H1 (cell line): Measurements from ENCODE around the gene RAB9B. TPM values are rescaled to one million over a fixed set of nuclear protein-coding genes. Genes with fewer than 3 reads are reported as not detected.

Experiments
- CTCF ChIA-PET: fragments of 300-600 bp; sonication (Branson Sonifier 250); formaldehyde crosslinking; loops from one replicate; lab custom pipeline; 2021; ENCODE audit not compliant: partially characterized antibody; lab: Charles Lee
- POLR2A ChIA-PET: fragments of 300-600 bp; sonication (Branson Sonifier 250); formaldehyde crosslinking; loops from one replicate; lab custom pipeline; 2021; ENCODE audit warnings: inconsistent platforms; ENCODE audit not compliant: partially characterized antibody; lab: Charles Lee
- DNase-seq, 2 experiments: peaks; one replicate each; pipeline versions ENCODE4 v3.0.0 to v3.0.0-alpha.2; 2010 to 2022; ENCODE audit warnings: low spot score in 2 of 2, low read depth in 1 of 2, mixed read lengths in 1 of 2
- FAIRE-seq: peaks from 2 replicates; lab custom pipeline; 2011; peaks lifted over from hg19 to GRCh38; lab: Jason Lieb, UNC
- H2AFZ ChIP-seq: 2 replicates; pipeline ENCODE4 v1.8.1; 2012; ENCODE audit warnings: low read length, inconsistent platforms
- H2AK5ac ChIP-seq: 2 replicates; pipeline ENCODE4 v1.6.1; 2013; ENCODE audit warnings: low read depth, low read length
- H2BK120ac ChIP-seq: replicated peaks from 2 replicates; pipeline ENCODE3; 2013; ENCODE audit warnings: low read depth, low read length, inconsistent platforms
- H2BK12ac ChIP-seq: 2 replicates; pipeline ENCODE4 v1.6.1; 2013; ENCODE audit warnings: low read depth, low read length
- H2BK15ac ChIP-seq: 2 replicates; pipeline ENCODE4 v1.6.1; 2013; ENCODE audit warnings: low read length
- H2BK20ac ChIP-seq: 2 replicates; pipeline ENCODE4 v1.6.1; 2013; ENCODE audit warnings: low read length
- H2BK5ac ChIP-seq: 2 replicates; pipeline ENCODE4 v1.6.1; 2013; ENCODE audit warnings: low read depth, low read length
- H3K14ac ChIP-seq: 2 replicates; pipeline ENCODE4 v1.6.1; 2013; ENCODE audit warnings: inconsistent platforms; ENCODE audit not compliant: insufficient read length
- H3K18ac ChIP-seq: 2 replicates; pipeline ENCODE4 v1.6.1; 2013; ENCODE audit warnings: low read length; ENCODE audit errors: extremely low read depth
- H3K23ac ChIP-seq: 2 replicates; pipeline ENCODE4 v1.6.1; 2013; ENCODE audit warnings: inconsistent platforms; ENCODE audit not compliant: insufficient read length
- H3K23me2 ChIP-seq: 2 replicates; pipeline ENCODE4 v1.6.1; 2013; ENCODE audit warnings: low read depth, low read length
- H3K27ac ChIP-seq: 2 replicates; pipeline ENCODE4 v1.6.1; 2011; ENCODE audit warnings: low read depth, low read length, inconsistent platforms
- H3K27me3 ChIP-seq, 4 experiments: replicated peaks in 1 of 4; 1 replicate in 1 of 4; 2 replicates in 3 of 4; pipeline versions ENCODE4 v1.6.1 to v1.8.1; 2011 to 2013; ENCODE audit warnings: low read length in 3 of 4, mild to moderate bottlenecking in 3 of 4, inconsistent platforms in 2 of 4, mixed read lengths in 2 of 4, moderate library complexity in 1 of 4; ENCODE audit not compliant: control insufficient read depth in 3 of 4, insufficient read depth in 3 of 4; ENCODE audit errors: extremely low read depth in 1 of 4
- H3K36me3 ChIP-seq, 4 experiments: 2 replicates each; pipeline versions ENCODE4 v1.6.1 to v1.8.1; 2011 to 2013; ENCODE audit warnings: mild to moderate bottlenecking in 4 of 4, low read length in 3 of 4, moderate library complexity in 2 of 4, control low read depth in 1 of 4, inconsistent platforms in 1 of 4; ENCODE audit not compliant: insufficient read depth in 4 of 4, control insufficient read depth in 2 of 4
- H3K4ac ChIP-seq: replicated peaks from 2 replicates; pipeline ENCODE3; 2013; ENCODE audit warnings: low read length, low read depth, mixed read lengths, inconsistent platforms; ENCODE audit not compliant: insufficient read length
- H3K4me1 ChIP-seq, 4 experiments: replicated peaks in 1 of 4; 1 replicate in 1 of 4; 2 replicates in 3 of 4; pipeline versions ENCODE4 v1.6.1 to v1.8.1; 2011 to 2013; ENCODE audit warnings: low read length in 3 of 4, inconsistent platforms in 2 of 4, mixed read lengths in 1 of 4; ENCODE audit not compliant: insufficient read depth in 4 of 4, control insufficient read depth in 3 of 4
- H3K4me2 ChIP-seq, 2 experiments: 2 replicates each; pipeline versions ENCODE4 v1.6.1 to v1.8.1; 2011 to 2013; ENCODE audit warnings: low read depth in 2 of 2, low read length in 2 of 2, control low read depth in 1 of 2, inconsistent platforms in 1 of 2, mild to moderate bottlenecking in 1 of 2; ENCODE audit not compliant: insufficient read depth in 1 of 2
- H3K4me3 ChIP-seq, 4 experiments: fragments of 200-600, 300-600 bp in 1 of 4; sonication (generic), shearing (Covaris generic), sonication (Bioruptor Twin) in 1 of 4; 2 replicates each; pipeline versions ENCODE4 v1.5.1 to v1.8.1; 2011 to 2016; ENCODE audit warnings: low read length in 4 of 4, low read depth in 3 of 4, control low read depth in 2 of 4, inconsistent platforms in 2 of 4, mild to moderate bottlenecking in 2 of 4, mixed read lengths in 1 of 4, moderate library complexity in 1 of 4; ENCODE audit not compliant: insufficient read depth in 2 of 4; ENCODE audit errors: extremely low read depth in 1 of 4
- H3K56ac ChIP-seq: replicated peaks from 2 replicates; pipeline ENCODE3; 2013; ENCODE audit warnings: low read depth, mild to moderate bottlenecking, mixed read lengths, low read length, inconsistent platforms; ENCODE audit not compliant: insufficient read length
- H3K79me1 ChIP-seq: 2 replicates; pipeline ENCODE4 v1.6.1; 2013; ENCODE audit warnings: low read depth, low read length, control low read depth
- H3K79me2 ChIP-seq, 2 experiments: 2 replicates each; pipeline versions ENCODE4 v1.6.1 to v1.8.1; 2012 to 2013; ENCODE audit warnings: low read length in 2 of 2, mild to moderate bottlenecking in 2 of 2, inconsistent platforms in 1 of 2; ENCODE audit not compliant: insufficient read depth in 2 of 2, control insufficient read depth in 1 of 2
- H3K9ac ChIP-seq, 4 experiments: replicated peaks in 1 of 4; 1 replicate in 1 of 4; 2 replicates in 3 of 4; pipeline versions ENCODE4 v1.6.1 to v1.8.1; 2011 to 2013; ENCODE audit warnings: low read depth in 3 of 4, low read length in 3 of 4, control low read depth in 2 of 4, mild to moderate bottlenecking in 2 of 4, moderate library complexity in 2 of 4, inconsistent platforms in 1 of 4; ENCODE audit errors: extremely low read depth in 1 of 4
- H3K9me3 ChIP-seq, 2 experiments: 2 replicates each; pipeline versions ENCODE4 v1.6.1 to v1.8.1; 2012 to 2013; ENCODE audit warnings: mild to moderate bottlenecking in 2 of 2, moderate library complexity in 2 of 2, control low read depth in 1 of 2, inconsistent platforms in 1 of 2, low read depth in 1 of 2, low read length in 1 of 2, mixed read lengths in 1 of 2; ENCODE audit not compliant: insufficient read depth in 2 of 2
- H4K20me1 ChIP-seq, 2 experiments: replicated peaks in 1 of 2; 2 replicates each; pipeline versions ENCODE3 to v1.8.1; 2011 to 2013; ENCODE audit warnings: inconsistent platforms in 2 of 2, low read length in 2 of 2, mild to moderate bottlenecking in 1 of 2; ENCODE audit not compliant: insufficient read depth in 2 of 2, control insufficient read depth in 1 of 2
- H4K5ac ChIP-seq: 2 replicates; pipeline ENCODE4 v1.6.1; 2013; ENCODE audit warnings: low read length, low read depth, mixed read lengths, inconsistent platforms; ENCODE audit not compliant: insufficient read length
- H4K8ac ChIP-seq: 2 replicates; pipeline ENCODE4 v1.8.0; 2013; ENCODE audit warnings: mild to moderate bottlenecking, moderate library complexity, low read length, inconsistent platforms; ENCODE audit not compliant: insufficient read depth; ENCODE audit errors: extremely low read depth
- H4K91ac ChIP-seq: replicated peaks from 2 replicates; pipeline ENCODE3; 2013; ENCODE audit warnings: low read length, mixed read lengths, inconsistent platforms; ENCODE audit not compliant: insufficient read length
- CBX5 ChIP-seq: fragments of 300-800, 300-1000 bp; sonication (generic); IDR thresholded peaks from 2 replicates; pipeline ENCODE4 v1.7.1; 2016; ENCODE audit warnings: antibody characterized with exemption, low read length, low read depth
- EZH2 ChIP-seq: fragments of 200-600 bp; sonication (generic); IDR thresholded peaks from 2 replicates; pipeline ENCODE4 v1.7.1; 2012; ENCODE audit warnings: low read depth, mild to moderate bottlenecking, moderate library complexity, low read length, inconsistent platforms; ENCODE audit not compliant: severe bottlenecking
- HDAC6 ChIP-seq: IDR thresholded peaks from one replicate; pipeline ENCODE4 v1.7.1; 2012; ENCODE audit warnings: low read depth, mild to moderate bottlenecking, inconsistent platforms, low read length, moderate library complexity
- SAP30 ChIP-seq: fragments of 300-600 bp; sonication (generic); IDR thresholded peaks from 2 replicates; pipeline ENCODE4 v1.7.1; 2012; ENCODE audit warnings: low read length, moderate library complexity, mild to moderate bottlenecking, inconsistent platforms; ENCODE audit not compliant: insufficient read depth, insufficient replicate concordance
- SIN3A ChIP-seq, 2 experiments: IDR thresholded peaks in 1 of 2; conservative IDR thresholded peaks in 1 of 2; 2 replicates each; pipeline ENCODE4 v1.6.1; 2011 to 2012; ENCODE audit warnings: low read length in 2 of 2, improper control_type of control experiment in 1 of 2, low read depth in 1 of 2, mild to moderate bottlenecking in 1 of 2
- WGBS, 2 experiments: shearing (Covaris generic) in 1 of 2; methylation state at CpG; one replicate each; pipeline versions ENCODE4 v1.1.6 to v1.1.7; 2013 to 2015; ENCODE audit warnings: low lambda C conversion rate in 2 of 2, mixed read lengths in 2 of 2, inconsistent platforms in 1 of 2, low coverage in 1 of 2, missing lambda C conversion rate in 1 of 2; ENCODE audit not compliant: insufficient replicate concordance in 2 of 2, insufficient coverage in 1 of 2, insufficient read length in 1 of 2; ENCODE audit errors: extremely low coverage in 1 of 2, missing lambda C conversion rate in 1 of 2; 5-methylcytosine and 5-hydroxymethylcytosine counted together
- long read RNA-seq, 2 experiments: library from RNA in 1 of 2; library from capped mRNA in 1 of 2; stranded (forward); transcript quantifications; one replicate each; pipeline ENCODE4 v2.0.0, GENCODE V29; 2021; ENCODE audit warnings: inconsistent platforms in 1 of 2
- polyA minus RNA-seq, 3 experiments: library from RNA; depleted of rRNA, polyadenylated mRNA; stranded (reverse); fragments of >200 nt; gene quantifications; 1 replicate in 2 of 3; 2 replicates in 1 of 3; pipeline ENCODE4 v1.2.3, GENCODE V29; 2011
- polyA plus RNA-seq, 7 experiments: library from polyadenylated mRNA; depleted of rRNA in 3 of 7; stranded (reverse) in 5 of 7; unstranded in 2 of 7; fragments of >200 nt in 5 of 7; fragments of 200-250 nt in 2 of 7; gene quantifications; 1 replicate in 5 of 7; 2 replicates in 1 of 7; 4 replicates in 1 of 7; pipeline versions ENCODE4 v1.2.1 to v1.2.3, GENCODE V29; 2011 to 2013; ENCODE audit warnings: missing spikeins in 2 of 7, mixed read lengths in 2 of 7
- total RNA-seq: library from RNA; stranded (reverse); fragmentation: NEBNext Ultra II Directional; extraction: Animal tissue kit (Norgen Biotek cat#: 25700); gene quantifications from 2 replicates; pipeline ENCODE4 v1.2.1, GENCODE V29; 2021
- TF ChIP-seq, protein P1 (sequence below): IDR thresholded peaks from 2 replicates; pipeline ENCODE4 v1.6.1; 2012; ENCODE audit warnings: inconsistent platforms

The RAB9B gene, protein sequence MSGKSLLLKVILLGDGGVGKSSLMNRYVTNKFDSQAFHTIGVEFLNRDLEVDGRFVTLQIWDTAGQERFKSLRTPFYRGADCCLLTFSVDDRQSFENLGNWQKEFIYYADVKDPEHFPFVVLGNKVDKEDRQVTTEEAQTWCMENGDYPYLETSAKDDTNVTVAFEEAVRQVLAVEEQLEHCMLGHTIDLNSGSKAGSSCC
- total RNA-seq = 0.46 and 0.56 TPM in 2 replicates
- polyA plus RNA-seq (2011; rRNA removed) = 0.13 and 0.26 TPM in 2 replicates
- polyA plus RNA-seq (2011; cell fraction: cytosol; rRNA removed) = 0.19 TPM
- polyA plus RNA-seq (2011; cell fraction: nucleus; rRNA removed) = 0.26 TPM
- polyA plus RNA-seq (2012, experiment 1 of 2) = 0.18 to 0.47 TPM (median 0.27 TPM) in 4 replicates
- 0.04 TPM for polyA plus RNA-seq (2012, experiment 2 of 2)
- 0.55 TPM for polyA plus RNA-seq (2013, experiment 1 of 2)
- 0.35 TPM for polyA plus RNA-seq (2013, experiment 2 of 2)
- 0.24 and 0.32 TPM in 2 replicates for polyA minus RNA-seq (2011; rRNA and poly(A)+ RNA removed)
- polyA minus RNA-seq (2011; cell fraction: cytosol; rRNA and poly(A)+ RNA removed) = not detected
- 0.80 TPM for polyA minus RNA-seq (2011; cell fraction: nucleus; rRNA and poly(A)+ RNA removed)
- long read RNA-seq, experiment 1, partial matches to known transcripts = 0 of 1 reads
- long read RNA-seq, experiment 1, other reads (novel, unspliced or antisense) = 1 of 1 reads
- long read RNA-seq, experiment 2 = 0 reads

DNA sequence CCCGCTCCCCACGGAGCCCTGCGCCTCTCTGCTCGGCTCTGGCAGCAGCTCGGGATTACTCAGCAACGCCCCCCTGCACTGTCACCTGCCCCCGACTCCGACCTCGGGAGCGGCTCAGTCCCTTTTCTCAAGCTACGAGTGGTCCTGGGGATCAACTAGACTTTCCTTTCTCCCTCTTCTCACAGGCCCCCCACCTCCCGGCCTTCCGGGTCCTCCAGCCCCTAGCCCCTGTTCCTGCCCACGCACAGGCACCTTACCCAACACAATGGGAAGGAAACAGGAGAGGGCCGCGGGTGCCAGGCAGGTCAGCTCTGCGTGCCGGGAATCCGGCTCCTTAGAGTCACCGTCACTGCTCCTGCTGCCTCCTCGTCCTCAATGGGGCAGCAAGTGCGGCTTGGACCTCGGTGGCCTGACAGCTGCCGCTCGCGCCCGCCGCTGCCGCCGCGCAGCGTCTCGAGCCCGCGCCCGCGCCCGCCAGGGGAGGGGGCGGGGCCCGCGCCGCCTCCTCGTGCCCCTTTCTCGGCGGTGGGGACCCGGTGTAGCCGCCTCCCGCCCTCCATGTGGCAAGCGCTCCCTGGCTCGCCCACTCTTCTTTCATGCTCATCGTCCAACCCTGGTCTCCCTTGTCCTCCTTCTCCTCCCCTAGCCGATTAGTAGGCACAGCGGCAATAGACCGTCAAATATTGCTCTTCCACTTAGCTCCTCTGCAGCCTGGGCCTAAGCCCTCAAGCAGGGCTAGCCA is at the start of gene RAB9B:
Gene RAB9B (minus strand): TSS at position 455 of the 742 bp plus-strand sequence. CDS start 6,473 bp downstream, outside the sequence.
- Histone ChIP-seq H3K18ac (no peak within 1 kb of the TSS), H4K5ac (no peak within 1 kb of the TSS), H3K4ac (no peak within 1 kb of the TSS), H3K56ac (no peak within 1 kb of the TSS), H3K23ac (no peak within 1 kb of the TSS), H3K36me3 (no peaks in the 10 kb centered on the region), H4K20me1 (no peaks in the 10 kb centered on the region), H2AFZ (peak within 1 kb of the TSS; percentile 88), H3K27me3 (peaks cover 0 to 5% (median 0%) of the 10 kb centered on the region in 4 experiments; a peak in 3 of 7 replicates), H2BK20ac (no peak within 1 kb of the TSS), H3K79me2 (no peaks in the 10 kb centered on the region), H3K4me1 (no peaks in the 10 kb centered on the region), H3K9ac (no peak within 1 kb of the TSS), H2BK15ac (no peak within 1 kb of the TSS), H3K23me2 (peaks cover 6% of the 10 kb centered on the region; the same call in 1 of the 2 replicates), H3K27ac (no peak within 1 kb of the TSS), H3K4me3 (peak within 1 kb of the TSS; percentile 54 to 80 (median 62)), H2BK12ac (no peak within 1 kb of the TSS), H3K14ac (no peak within 1 kb of the TSS), H3K79me1 (no peaks in the 10 kb centered on the region), H4K8ac (no peak within 1 kb of the TSS; the same call in 1 of the 2 replicates), H3K9me3 (no peaks in the 10 kb centered on the region), H2AK5ac (no peak within 1 kb of the TSS), H2BK120ac (no peak within 1 kb of the TSS), H4K91ac (no peak within 1 kb of the TSS), H3K4me2 (peak within 1 kb of the TSS; percentile 82 to 91), H2BK5ac (no peak within 1 kb of the TSS)
- DNase-seq (peak in 1 of 2 experiments; percentile 62), FAIRE-seq (no peak)
- 2% methylated on average over 26 of the region's 54 CpGs; no CpG with 5 or more reads in 1 of the 2 experiments for WGBS, 2 experiments
- CTCF ChIA-PET = interaction anchor here (0.6 to 1.8 kb wide), 5 partner anchors 9 to 142 kb away, joined by 3 to 4 read pairs (median 4); no protein-coding TSS in a partner anchor
- POLR2A ChIA-PET = interaction anchor here (0.6 to 1.4 kb wide), 2 partner anchors 76 to 146 kb away, joined by 3 to 4 read pairs; partner anchors contain the start of gene MORF4L2
- no peak for TF ChIP-seq HDAC6
- TF ChIP-seq EZH2 = no peak
- TF ChIP-seq SIN3A (conservative IDR thresholded peaks at IDR 0.05 in 1 of 2, IDR thresholded peaks at IDR 0.05 in 1 of 2; ENCODE audit: low read depth in 1 of 2, low read length in 2 of 2) = peak in 1 of 2 experiments; percentile 78; a peak in 1 of 4 replicates
- TF ChIP-seq, protein P1, sequence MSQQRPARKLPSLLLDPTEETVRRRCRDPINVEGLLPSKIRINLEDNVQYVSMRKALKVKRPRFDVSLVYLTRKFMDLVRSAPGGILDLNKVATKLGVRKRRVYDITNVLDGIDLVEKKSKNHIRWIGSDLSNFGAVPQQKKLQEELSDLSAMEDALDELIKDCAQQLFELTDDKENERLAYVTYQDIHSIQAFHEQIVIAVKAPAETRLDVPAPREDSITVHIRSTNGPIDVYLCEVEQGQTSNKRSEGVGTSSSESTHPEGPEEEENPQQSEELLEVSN = 0 out of 2 replicates have a peak, but pooled peaks have one; percentile 31
- TF ChIP-seq SAP30 = peak; percentile 77
- no peak for TF ChIP-seq CBX5
